HG03280 (cell line): ENCODE data around the gene PCDHGC4.

Source experiments
- ATAC-seq: cut with Tn5 transposase; IDR thresholded peaks from one replicate; pipeline ENCODE4 v1.9.1; 2021; ENCODE audit warnings: mild to moderate bottlenecking, moderate library complexity; ENCODE audit not compliant: unreplicated experiment

PCDHGC4 gene

DNA sequence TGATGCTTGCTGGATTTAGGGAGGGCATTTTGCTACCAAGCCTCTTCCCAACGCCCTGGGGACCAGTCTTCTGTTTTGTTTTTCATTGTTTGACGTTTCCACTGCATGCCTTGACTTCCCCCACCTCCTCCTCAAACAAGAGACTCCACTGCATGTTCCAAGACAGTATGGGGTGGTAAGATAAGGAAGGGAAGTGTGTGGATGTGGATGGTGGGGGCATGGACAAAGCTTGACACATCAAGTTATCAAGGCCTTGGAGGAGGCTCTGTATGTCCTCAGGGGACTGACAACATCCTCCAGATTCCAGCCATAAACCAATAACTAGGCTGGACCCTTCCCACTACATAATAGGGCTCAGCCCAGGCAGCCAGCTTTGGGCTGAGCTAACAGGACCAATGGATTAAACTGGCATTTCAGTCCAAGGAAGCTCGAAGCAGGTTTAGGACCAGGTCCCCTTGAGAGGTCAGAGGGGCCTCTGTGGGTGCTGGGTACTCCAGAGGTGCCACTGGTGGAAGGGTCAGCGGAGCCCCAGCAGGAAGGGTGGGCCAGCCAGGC lies 27.0 kb downstream of the PCDHGC4 start:
- no peak for ATAC-seq

DNA sequence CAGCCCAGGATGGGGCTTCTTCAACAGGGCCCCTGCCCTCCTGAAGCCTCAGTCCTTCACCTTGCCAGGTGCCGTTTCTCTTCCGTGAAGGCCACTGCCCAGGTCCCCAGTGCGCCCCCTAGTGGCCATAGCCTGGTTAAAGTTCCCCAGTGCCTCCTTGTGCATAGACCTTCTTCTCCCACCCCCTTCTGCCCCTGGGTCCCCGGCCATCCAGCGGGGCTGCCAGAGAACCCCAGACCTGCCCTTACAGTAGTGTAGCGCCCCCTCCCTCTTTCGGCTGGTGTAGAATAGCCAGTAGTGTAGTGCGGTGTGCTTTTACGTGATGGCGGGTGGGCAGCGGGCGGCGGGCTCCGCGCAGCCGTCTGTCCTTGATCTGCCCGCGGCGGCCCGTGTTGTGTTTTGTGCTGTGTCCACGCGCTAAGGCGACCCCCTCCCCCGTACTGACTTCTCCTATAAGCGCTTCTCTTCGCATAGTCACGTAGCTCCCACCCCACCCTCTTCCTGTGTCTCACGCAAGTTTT lies 27.6 kb downstream of the PCDHGC4 start:
- ATAC-seq: peak; percentile 24

DNA sequence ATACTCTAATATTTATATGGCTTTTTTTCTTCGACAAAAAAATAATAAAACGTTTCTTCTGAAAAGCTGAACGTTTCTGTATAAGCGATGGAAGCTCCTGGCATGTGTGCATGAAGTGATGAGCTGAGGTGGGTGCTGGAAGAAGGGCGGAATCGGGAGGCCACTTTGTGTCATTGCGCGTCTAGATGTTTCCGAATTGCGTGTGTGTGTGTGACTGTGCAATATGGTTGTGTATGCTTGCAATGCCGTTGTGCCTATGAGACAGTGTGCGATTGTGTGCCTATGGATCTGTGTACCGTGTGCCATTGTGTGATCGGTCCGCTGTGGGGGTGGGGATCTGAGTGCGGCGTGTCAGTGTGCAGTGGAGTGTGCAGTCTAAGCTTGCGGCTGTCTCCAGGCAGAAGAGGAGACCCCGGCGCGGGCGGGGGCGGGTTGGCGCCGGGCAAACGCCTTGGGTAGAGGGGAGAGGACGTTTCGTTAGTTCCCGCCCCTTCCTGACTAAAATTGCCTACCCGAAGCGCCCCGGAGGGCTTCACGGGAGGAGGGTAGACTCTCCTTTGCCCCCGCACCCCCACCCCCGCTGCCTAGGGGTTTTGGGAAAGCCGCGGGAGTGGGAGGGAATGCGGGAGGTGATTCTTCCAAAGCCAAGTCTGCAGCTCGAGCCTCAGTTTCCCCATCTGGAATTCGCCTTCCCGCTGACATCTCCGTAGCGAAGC lies 28.2 kb downstream of the PCDHGC4 start:
- no peak for ATAC-seq

DNA sequence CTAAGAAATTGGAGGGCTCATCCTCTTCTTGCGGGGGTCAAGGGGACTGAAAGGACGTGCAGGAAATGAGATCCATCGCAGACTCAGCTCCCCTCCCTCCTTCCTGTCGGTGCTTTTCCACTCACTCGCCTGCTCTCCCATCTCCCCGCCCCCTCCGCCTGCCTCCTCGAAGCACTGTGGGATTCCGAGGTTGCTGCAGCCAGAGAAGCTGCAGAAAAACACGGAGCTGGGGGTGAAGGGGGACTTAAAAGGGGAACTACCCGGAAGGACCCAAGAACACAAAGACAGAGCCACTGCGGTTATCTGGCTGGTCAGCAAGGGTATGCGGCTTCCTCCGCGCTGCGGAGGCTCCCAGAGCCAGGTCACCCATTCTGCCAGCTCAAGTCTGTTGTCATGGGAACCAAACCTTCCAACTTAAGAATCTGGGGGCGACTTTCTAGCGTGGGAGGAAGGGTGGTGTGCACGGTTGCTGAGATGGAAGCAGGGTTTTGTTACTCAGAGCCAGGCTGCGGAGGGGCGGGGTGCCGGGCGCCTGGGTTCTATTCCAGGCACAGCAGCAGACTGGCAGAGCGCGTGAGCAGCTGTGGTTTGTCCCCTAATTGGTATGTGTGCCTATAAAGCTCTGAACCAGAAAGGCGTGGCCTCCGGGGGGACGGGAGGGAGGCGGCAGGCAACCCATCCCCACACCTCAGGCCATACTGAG lies 28.9 kb downstream of the PCDHGC4 start:
- peak; percentile 34 for ATAC-seq

DNA sequence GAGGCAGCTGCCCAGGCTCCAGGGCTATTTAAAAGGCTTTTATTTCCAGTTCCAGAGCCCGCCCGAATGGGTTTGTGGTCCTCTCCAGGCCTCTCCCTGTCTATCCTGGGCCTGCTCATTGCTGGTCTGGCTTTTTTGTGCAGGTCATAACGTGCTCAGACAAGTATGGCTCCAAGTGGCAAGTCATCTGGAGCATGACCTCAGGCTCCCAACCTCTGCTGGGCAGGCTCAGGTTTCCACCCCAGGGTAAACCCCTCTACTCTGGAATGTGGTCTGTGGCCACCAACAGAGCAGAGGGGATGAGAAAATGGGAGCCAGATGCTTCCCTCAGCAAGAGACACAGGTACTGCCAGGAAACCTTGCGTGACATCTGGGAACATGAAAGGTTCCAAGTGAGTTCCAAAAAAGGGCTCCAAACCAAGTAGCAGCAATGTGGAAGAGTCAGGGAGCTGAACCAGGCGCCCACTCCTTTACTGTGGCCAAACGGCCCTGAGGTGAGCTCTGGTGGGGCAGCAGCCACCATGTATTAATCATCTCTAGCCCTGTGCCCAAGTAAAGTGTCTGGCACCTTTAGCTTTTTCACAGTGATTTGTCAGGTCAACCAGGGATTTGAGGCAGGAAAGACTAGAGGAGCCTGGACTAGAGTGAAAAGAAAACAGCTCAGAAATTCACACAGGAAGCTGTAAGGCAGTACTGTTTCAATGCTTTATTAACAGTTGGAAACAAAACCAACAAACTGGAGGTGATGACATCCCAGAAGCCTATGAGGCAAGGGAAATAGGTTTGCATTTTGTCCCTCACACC lies 29.7 kb downstream of the PCDHGC4 start:
- peak; percentile 3 for ATAC-seq

DNA sequence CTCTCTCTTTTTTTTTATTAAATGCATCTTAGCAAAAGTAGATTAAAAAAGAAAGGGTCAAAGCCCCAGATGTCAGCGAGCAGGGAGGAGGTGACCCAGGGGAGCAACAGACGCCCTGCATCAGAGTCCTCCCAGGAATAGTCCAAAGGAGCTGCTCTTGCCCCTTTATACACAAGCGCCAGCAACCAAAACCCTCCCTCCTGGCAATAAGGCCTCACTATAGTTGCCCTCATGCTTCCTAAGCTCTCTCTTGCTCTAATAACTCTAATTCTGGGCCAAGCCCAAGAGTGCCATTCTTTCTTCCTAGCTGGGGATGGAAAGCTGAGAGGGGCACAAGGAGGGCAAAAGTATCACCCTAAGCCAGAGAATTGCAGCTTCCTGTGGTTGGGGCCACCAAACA lies 30.3 kb downstream of the PCDHGC4 start:
- ATAC-seq: no peak

DNA sequence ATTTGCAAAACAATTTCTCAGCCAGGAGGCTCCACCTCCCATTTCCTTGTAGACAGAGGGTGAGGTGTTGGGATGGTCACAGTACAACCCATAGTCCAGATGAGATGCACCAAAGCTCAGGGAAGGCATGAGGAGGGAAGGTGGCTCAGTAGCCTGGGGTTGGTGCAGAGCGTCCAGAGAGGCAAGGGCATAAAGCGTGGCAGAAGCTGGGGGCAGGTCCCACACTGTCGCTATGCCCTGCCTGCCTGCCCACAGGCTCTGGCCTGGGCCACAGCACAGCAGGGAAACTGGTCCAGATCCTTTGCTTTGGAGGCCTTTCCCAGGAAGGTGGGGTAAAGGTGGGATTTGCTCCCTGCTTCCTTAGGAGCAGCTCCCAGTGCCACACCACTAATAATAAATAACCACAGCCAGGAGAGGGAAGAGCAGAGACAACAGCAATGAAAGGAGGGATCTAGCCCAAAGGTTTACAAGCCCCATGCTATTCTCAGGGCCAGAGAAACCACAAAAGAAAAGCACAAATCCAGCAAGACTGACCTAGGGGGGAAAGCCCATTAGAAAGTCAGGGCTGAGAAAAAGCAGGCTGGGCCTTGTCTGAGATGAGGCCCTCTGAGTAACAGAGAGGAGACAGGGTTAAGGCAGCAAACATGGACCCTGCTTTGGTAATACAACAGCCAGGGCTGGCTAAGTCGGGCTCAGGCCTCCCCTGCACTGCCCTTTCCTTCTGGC lies 31.3 kb downstream of the PCDHGC4 start:
- ATAC-seq: no peak

DNA sequence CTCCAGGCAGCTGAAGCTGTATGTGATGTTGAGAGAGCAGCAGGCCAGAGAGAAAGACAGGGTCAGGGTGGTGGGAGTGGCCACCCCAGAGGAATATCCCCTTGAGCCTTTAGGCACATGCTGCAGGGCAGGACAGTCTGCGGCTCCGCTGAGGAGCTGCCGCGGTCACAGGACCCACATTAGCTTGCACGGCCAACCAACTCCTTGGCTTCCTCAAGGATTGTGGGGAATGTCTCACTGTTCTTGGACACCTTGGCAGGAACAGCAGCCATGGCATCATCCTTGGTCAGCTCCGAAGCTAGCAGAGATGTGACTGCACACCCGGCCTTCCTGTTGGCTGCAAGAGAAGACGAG lies 31.8 kb downstream of the PCDHGC4 start:
- no peak for ATAC-seq

DNA sequence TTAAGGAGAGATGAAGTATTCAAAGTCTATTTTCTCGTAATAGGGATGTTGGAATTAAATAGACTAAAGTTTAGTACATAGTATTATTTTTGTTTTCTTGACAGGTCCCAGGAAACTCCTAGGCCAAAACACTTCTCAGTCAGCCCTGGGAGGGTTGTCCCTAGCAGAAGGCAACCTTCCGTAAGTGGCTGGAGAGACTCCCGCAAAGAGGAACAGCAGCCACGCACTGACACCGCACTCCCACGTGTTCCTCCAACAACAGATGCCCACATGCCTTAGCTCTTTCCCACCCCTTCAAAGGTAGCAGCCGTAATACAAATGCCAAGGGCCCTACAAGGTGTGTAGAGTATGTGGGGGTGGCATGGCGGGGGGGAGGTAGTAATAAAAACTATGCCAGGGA lies 32.5 kb downstream of the PCDHGC4 start:
- ATAC-seq: no peak

DNA sequence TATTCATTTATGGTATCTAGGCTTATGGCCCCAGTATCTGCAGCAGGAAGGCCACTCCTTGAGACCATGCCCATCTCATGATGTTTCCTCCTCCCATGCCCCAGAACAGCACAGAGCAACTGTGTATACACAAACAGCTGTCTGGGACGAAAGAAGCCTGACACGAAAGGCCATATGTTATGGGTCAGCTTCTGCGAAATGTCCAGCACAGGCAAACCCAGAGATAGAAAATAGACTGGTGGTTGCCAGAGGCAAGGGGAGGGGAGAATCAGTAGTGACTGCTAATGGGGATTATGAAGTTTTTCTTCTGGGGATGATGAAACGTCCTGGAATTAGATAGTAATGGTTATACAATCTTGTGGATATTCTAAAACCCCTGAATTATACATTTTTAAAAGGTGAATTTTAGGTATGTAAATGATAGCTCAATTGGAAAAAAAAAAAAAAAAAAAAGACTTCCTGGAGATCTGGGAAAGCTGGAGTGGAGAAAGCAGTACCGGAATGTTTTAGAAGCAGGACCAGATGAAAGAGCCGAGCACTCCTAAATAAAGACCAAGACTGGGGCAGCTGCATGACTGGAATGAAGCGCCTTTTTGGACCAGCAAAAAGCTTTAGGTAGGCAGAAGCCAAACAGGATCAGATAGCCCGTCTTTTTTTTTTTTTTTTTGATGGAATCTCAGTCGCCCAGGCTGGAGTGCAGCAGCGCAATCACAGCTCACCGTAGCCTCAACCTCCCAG lies 33.2 kb downstream of the PCDHGC4 start:
- no peak for ATAC-seq

DNA sequence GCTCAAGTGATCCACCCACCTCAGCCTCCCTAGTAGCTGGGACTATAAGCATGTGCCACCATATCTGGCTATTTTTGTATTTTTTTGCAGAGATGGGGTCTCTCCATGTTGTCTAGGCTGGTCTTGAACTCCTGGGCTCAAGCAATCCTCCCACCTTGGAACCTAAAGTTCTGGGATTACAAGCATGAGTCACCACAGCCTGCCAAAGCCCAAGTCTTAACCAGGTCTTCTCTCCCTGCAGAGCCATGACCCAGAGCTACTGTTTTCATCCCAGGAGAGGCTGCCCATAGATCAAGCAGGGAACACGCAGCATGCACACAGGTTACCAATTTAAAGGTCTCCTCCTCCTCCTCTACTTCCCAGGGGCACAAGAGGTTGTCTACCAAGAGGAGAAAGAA lies 33.8 kb downstream of the PCDHGC4 start:
- ATAC-seq: no peak

DNA sequence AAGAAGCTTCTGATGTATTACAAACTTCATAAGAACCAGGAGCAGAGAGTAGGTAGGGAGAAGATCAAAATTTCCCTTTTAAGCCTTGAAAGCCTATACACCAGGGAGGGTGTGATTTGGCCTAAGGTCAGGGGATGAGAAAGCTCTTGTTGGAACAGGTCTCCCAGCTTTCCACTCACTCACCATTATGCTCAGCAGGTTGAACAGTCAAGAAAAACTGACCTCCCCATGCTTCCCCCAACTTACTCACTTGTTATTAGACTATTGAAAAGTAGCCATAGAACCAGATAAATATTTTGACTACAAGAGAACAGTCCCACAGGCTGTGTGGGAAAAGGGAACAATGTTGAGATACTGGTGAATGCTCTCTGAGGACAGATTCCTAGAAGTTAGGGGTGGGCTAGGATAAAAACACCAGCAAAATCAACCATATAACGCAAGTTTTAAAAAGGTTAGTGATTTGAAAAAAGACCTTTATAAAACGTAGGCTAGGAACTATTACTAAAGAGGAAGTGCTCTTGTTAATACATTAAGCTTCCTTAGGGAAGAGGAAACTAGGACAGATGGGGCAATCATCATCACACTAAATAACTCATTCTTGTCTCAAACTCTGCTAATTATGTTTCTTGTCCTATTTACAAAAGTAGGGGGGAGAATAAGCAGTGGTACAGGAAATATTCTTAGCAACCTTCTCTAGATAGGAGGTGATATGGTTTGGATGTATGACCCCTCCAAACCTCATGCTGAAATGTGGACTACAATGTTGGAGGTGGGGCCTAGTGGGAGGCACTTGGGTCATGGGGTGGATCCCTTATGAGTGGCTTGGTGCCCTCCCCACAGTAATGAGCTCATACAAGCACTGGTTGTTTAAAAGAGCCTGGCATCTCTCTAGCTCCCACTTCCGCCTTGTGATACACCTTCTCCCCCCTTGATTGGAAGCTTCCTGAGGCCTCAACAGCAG lies 35.1 kb downstream of the PCDHGC4 start:
- ATAC-seq: no peak

DNA sequence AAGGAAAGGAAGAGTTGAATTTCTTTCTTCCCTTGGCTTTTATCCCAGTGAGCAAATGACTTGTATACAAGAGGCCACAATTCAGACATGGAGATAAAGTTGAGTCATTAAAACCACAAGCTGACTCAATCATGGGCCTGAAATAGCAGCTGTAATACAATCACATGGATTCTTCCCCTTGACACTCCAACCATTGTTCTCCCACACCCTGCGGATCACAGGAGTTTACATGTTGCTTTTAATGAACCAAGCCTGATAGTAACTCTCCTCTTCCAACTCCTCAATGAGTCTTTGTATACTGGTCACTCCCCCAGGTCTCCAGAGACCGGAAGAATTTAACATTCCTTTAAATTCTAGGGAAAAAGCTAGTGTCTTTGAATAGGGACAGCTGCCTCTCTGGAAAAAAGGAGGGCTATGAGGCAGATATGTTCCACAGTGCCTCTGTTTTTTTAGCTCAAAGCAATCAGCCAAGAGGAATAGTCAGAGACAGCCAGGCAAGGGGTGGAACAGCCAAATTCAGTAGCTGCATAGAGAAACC lies 36.5 kb downstream of the PCDHGC4 start:
- ATAC-seq: no peak

DNA sequence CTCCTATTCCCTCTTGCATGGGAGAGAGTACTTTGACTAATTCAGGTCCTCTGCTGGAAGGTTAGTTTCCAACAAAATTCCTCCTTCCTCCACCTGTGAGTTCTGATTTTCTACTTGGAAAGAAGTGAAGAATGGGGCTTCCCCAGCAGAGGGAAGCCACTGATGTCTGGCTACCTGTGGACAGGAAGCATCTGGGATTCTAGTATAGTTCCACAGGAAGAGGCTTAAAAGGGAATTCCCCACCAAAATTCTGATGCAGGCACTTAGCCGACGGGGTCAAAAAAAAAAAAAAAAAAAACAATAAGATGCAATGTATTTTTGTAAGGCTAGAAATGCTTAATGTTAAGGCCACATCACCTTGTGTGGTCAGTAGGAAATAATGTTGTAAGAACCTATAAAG lies 37.5 kb downstream of the PCDHGC4 start:
- no peak for ATAC-seq

DNA sequence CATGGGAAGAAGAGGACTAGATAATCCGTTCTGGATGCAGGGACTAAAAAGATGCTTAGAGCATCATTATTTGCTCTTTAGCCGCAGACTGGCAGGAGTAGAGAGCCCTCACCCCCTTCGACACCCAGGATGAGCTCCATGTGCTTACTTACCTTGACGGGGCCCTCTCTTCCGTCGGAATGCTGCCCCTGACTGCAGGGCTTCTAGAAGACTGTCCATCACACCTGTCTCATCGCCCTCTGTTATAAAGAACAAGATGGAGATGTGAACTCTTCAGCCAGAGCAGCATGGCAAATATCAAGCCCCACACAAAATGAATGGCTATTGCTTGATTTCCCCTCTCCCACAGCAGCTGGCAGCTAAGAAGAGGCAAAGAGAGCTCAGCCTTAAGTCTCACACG lies 39.2 kb downstream of the PCDHGC4 start:
- ATAC-seq: no peak

DNA sequence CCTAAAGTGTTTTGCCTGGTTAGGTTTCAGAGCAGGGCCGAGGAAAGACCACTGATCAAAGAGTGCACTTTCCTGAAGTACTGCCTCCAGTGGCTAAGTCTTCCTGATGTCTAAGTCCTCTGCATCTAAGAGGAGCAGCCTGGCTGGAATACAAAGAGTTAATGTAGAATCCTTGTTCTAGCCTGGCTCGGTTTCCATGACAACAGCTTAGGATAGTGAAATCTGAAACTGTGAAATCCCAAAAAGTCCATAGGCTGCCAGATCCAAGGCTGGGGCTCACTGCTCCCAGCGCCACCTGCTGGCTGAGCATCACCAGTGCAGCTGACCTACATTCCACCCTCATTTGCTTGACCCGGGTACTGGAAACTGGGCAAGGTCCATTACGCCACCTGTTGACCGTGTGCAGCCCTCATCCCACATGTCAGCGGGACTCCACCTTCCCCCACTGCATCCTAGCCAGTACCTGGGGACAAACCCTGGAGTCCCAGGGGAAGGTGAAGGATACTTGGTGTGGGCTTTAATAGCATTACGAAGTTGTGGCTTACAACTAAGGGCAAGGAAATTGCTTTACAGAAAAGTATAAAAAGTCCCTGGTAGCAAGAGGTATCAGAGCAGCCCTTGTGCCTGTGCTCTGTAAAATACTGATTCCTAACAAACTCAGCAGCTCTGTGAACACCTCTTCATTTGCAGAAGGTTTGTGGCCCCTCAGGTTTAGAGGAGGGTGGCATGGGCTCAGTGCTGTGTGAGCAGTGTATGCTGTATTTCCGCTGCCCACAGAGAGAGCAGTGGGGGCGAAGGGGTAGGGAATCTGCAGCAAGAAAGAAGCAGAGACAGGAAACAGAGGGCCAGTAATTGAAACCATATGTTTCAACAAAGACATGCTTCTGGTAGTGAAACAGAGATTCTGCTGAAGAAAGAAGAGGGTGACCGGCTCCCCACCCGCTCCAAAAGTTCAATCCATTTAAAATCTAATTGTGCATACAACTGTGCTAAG lies 40.1 kb downstream of the PCDHGC4 start:
- ATAC-seq: peak; percentile 71

DNA sequence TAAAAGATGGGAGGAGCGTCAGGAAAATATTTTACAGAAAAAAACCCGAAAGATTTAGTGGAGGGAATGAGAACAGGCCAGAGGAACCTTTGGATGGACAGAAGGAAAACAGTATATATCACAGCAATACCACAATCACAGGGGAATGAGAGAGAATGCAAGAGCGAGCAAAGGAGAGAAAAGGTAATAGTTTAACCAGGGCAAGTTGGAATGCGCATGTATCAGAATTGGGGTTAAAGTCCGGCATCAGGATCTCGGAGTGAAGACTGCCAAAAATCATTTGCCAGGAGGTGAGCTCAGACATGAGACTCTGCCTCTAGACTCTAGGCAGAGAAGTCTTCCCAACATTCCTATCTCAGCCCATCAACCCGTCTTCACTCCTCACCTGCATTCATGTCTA lies 40.8 kb downstream of the PCDHGC4 start:
- ATAC-seq: no peak
